Loucy (cell line): ENCODE data around the gene SIRPA.

ENCODE experiments used
- H2AFZ ChIP-seq: fragments of 200-600 bp; sonication (generic); 2 replicates; pipeline ENCODE4 v1.6.0; 2016; ENCODE audit warnings: antibody characterized with exemption, mild to moderate bottlenecking, low read length, moderate library complexity
- H3F3A ChIP-seq: fragments of 200-600 bp; 2 replicates; pipeline ENCODE4 v1.6.0; 2016; ENCODE audit warnings: antibody characterized with exemption, low read depth, mild to moderate bottlenecking
- H3K27me3 ChIP-seq: fragments of 200-600 bp; sonication (generic); 2 replicates; pipeline ENCODE4 v1.6.1; 2014; ENCODE audit warnings: low read length, mild to moderate bottlenecking; ENCODE audit not compliant: insufficient read depth, poor library complexity, severe bottlenecking
- H3K36me3 ChIP-seq: fragments of 200-600 bp; sonication (generic); 2 replicates; pipeline ENCODE4 v1.6.1; 2016; ENCODE audit warnings: low read length; ENCODE audit not compliant: insufficient read depth
- H3K4me1 ChIP-seq: fragments of 200-600 bp; sonication (generic); 2 replicates; pipeline ENCODE4 v1.5.1; 2014; ENCODE audit warnings: low read length, mild to moderate bottlenecking; ENCODE audit not compliant: insufficient read depth, poor library complexity, severe bottlenecking
- H3K4me2 ChIP-seq: fragments of 200-600 bp; sonication (generic); 2 replicates; pipeline ENCODE4 v1.6.0; 2014; ENCODE audit warnings: antibody characterized with exemption, low read length, low read depth, mild to moderate bottlenecking; ENCODE audit not compliant: poor library complexity, severe bottlenecking
- H3K4me3 ChIP-seq: fragments of 200-600 bp; sonication (generic); 2 replicates; pipeline ENCODE4 v1.5.1; 2014; ENCODE audit warnings: low read length, mild to moderate bottlenecking, mixed read lengths; ENCODE audit not compliant: poor library complexity, severe bottlenecking
- H3K79me2 ChIP-seq: fragments of 200-600 bp; sonication (generic); 2 replicates; pipeline ENCODE4 v1.6.1; 2014; ENCODE audit warnings: low read length; ENCODE audit not compliant: insufficient read depth
- H3K9ac ChIP-seq: fragments of 200-600 bp; sonication (generic); 2 replicates; pipeline ENCODE4 v1.6.0; 2014; ENCODE audit warnings: mild to moderate bottlenecking, low read depth, low read length, moderate library complexity; ENCODE audit not compliant: poor library complexity, severe bottlenecking
- H3K9me2 ChIP-seq: fragments of 200-600 bp; sonication (generic); replicated peaks from 2 replicates; pipeline ENCODE4 v1.6.1; 2016; ENCODE audit warnings: low read depth, low read length, mixed read lengths
- H3K9me3 ChIP-seq: fragments of 200-600 bp; sonication (generic); 2 replicates; pipeline ENCODE4 v1.6.1; 2014; ENCODE audit warnings: mild to moderate bottlenecking, antibody characterized with exemption, low read length, low read depth; ENCODE audit not compliant: insufficient read depth
- H4K20me1 ChIP-seq: fragments of 200-600 bp; sonication (generic); 2 replicates; pipeline ENCODE4 v1.6.0; 2014; ENCODE audit warnings: antibody characterized with exemption, low read length, mild to moderate bottlenecking; ENCODE audit not compliant: insufficient read depth, poor library complexity, severe bottlenecking
- CTCF ChIP-seq: fragments of 200-600 bp; sonication (generic); conservative IDR thresholded peaks from 2 replicates; pipeline ENCODE4 v1.5.1; 2014; ENCODE audit warnings: mild to moderate bottlenecking, antibody characterized with exemption, low read length
- EZH2phosphoT487 ChIP-seq: fragments of 200-600 bp; IDR thresholded peaks from 2 replicates; pipeline ENCODE4 v1.6.1; 2018; ENCODE audit warnings: antibody characterized with exemption, mild to moderate bottlenecking, moderate library complexity, borderline replicate concordance

SIRPA gene

DNA sequence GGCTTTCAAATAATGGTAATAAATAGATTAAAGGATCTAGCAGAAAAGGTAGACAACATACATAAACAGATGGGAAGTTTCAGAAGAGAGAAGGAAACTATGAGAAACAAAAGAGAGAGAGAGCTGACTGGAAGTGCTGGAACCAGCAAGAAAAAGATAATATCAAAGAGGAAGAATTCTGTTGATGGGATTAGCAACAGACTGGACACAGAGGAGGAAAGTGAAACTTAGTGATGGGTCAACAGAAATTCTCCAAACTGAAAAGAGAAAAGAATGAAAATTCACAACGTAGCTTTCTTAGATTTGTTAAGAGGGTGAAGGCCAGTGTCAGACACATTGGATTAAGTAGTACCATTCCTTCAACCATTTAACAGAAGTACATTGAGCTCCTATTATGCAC lies 48.3 kb upstream of the SIRPA start:
- peaks cover 14% of the 10 kb centered on the region for H3K4me1 ChIP-seq
- H3K9me2 ChIP-seq: no peaks in the 10 kb centered on the region
- no peaks in the 10 kb centered on the region for H4K20me1 ChIP-seq
- H3K4me3 ChIP-seq: no peak overlapping the region
- no peaks in the 10 kb centered on the region for H3K79me2 ChIP-seq
- TF ChIP-seq EZH2phosphoT487 (no peak), CTCF (no peak)
- H3F3A ChIP-seq: no peaks in the 10 kb centered on the region
- no peak overlapping the region for H2AFZ ChIP-seq
- no peak overlapping the region for H3K9ac ChIP-seq
- H3K4me2 ChIP-seq: no peak overlapping the region
- no peaks in the 10 kb centered on the region for H3K9me3 ChIP-seq
- H3K27me3 ChIP-seq: no peaks in the 10 kb centered on the region
- H3K36me3 ChIP-seq: no peaks in the 10 kb centered on the region

DNA sequence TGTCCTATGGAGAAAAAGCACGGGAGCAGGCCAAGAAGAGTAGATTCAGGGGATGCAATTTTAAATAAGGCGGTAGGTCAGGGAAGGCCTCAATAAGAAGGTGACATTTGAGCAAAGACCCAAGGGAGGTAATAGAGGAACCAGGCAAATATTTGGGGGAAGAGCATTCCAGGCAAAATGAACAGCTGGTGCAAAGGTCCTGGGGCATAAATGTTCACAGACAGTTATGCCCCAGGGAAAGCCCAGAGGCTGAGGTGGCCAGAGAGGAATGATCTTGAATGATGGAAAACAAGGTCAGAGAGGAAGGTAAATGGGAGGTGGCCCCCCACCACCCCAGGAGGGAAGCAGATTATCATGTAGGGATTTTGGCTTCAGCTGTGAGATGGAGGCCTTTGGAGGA lies 47.4 kb upstream of the SIRPA start:
- Histone ChIP-seq H3K4me1 (peaks cover 14% of the 10 kb centered on the region), H3K27me3 (no peaks in the 10 kb centered on the region), H3K36me3 (no peaks in the 10 kb centered on the region), H3K9me3 (no peaks in the 10 kb centered on the region), H2AFZ (no peak overlapping the region), H3K79me2 (no peaks in the 10 kb centered on the region), H3F3A (no peaks in the 10 kb centered on the region), H3K4me3 (no peak overlapping the region), H3K9me2 (no peaks in the 10 kb centered on the region), H3K4me2 (no peak overlapping the region), H3K9ac (no peak overlapping the region), H4K20me1 (no peaks in the 10 kb centered on the region)
- TF ChIP-seq CTCF (no peak), EZH2phosphoT487 (no peak)

- Histone ChIP-seq H2AFZ (no peak overlapping the region), H3K9me2 (no peaks in the 10 kb centered on the region), H3K4me3 (no peak overlapping the region), H3F3A (no peaks in the 10 kb centered on the region), H3K4me1 (peaks cover 14% of the 10 kb centered on the region), H3K9me3 (no peaks in the 10 kb centered on the region), H3K4me2 (no peak overlapping the region), H3K9ac (no peak overlapping the region), H4K20me1 (no peaks in the 10 kb centered on the region), H3K36me3 (no peaks in the 10 kb centered on the region), H3K79me2 (no peaks in the 10 kb centered on the region), H3K27me3 (no peaks in the 10 kb centered on the region)
- no peak for TF ChIP-seq CTCF
- no peak for TF ChIP-seq EZH2phosphoT487
Observed at GRCh38 chr20:1848373-1848772, 46.8 kb upstream of the SIRPA start.
